Parathyroid adenoma (tissue), 2 donors: ENCODE data around the gene MAPK1.
A peak's percentile ranks its signal among the peaks of the same experiment; 100 is the strongest.
"Not testable (repeated sequence)": the region's sequence is repeated elsewhere in the genome, so short reads cannot be mapped to it uniquely, and the experiment has no call there.

Experiments used
- H2AFZ ChIP-seq: fragments of 300-600 bp; sonication (generic); one replicate; pipeline ENCODE4 v1.7.0; 2017; ENCODE audit warnings: antibody characterized with exemption, mild to moderate bottlenecking
- H3K27ac ChIP-seq: fragments of 300-600 bp; sonication (generic); one replicate; pipeline ENCODE4 v1.7.0; 2017
- H3K27me3 ChIP-seq: fragments of 300-600 bp; sonication (generic); one replicate; pipeline ENCODE4 v1.7.0; 2017; ENCODE audit warnings: low read length; ENCODE audit not compliant: control insufficient read depth, insufficient read depth
- H3K36me3 ChIP-seq: fragments of 300-600 bp; sonication (generic); one replicate; pipeline ENCODE4 v1.7.0; 2017; ENCODE audit warnings: low read length; ENCODE audit not compliant: control insufficient read depth, insufficient read depth
- H3K4me1 ChIP-seq: fragments of 300-600 bp; sonication (generic); one replicate; pipeline ENCODE4 v1.7.0; 2017; ENCODE audit warnings: control low read depth
- H3K4me2 ChIP-seq: fragments of 300-600 bp; sonication (generic); one replicate; pipeline ENCODE4 v1.7.0; 2017; ENCODE audit warnings: low read length
- H3K4me3 ChIP-seq: fragments of 300-600 bp; sonication (generic); one replicate; pipeline ENCODE4 v1.7.0; 2017; ENCODE audit warnings: low read depth, low read length
- H3K79me2 ChIP-seq: fragments of 300-600 bp; sonication (generic); one replicate; pipeline ENCODE4 v1.7.0; 2017; ENCODE audit warnings: control low read depth
- H3K9ac ChIP-seq: fragments of 300-600 bp; sonication (generic); one replicate; pipeline ENCODE4 v1.7.0; 2017; ENCODE audit warnings: mild to moderate bottlenecking
- H3K9me3 ChIP-seq: fragments of 300-600 bp; sonication (generic); one replicate; pipeline ENCODE4 v1.7.0; 2017; ENCODE audit warnings: low read length; ENCODE audit not compliant: control insufficient read depth
- TF ChIP-seq, protein P1 (sequence below): fragments of 300-600 bp; sonication (generic); IDR thresholded peaks from one replicate; pipeline ENCODE4 v1.7.0; 2017; ENCODE audit warnings: antibody characterized with exemption, mild to moderate bottlenecking
- donor health status: primary hyperparathyroidism.

The MAPK1 gene

DNA sequence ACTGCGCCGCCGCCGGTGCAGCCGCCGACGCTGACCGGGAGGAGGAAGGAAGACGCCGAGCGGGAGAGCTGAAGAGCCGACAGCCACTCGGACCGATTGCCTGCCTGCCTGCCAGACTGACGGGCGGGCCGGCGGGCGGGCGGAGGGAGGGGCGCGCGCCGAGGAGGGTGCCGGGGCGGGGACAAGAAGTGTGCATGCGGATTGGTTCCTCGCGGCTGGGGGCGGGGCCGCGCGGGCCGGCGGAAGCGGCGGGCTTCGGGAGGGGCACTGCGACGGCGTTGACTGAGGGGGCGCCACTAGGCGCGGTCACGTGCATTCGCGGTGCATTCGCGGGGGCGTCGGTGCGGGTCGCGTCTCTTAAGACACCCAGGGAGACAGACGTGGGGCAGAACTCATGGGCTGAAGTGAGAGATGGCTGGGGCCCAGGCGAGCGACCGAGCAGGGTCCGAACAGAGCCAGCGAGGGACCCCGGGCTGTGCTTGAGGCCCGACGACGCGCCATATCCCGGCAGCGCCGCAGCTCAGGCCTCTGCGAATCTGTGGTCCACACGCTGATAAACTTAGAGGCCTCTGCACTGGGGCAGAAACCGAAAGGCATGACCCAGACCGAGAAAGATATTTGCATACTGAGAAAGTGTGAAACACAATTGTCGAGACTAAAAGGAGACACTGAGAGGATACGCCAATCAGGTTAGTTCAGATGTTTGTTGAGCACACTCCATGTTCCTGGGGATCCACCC, at the start of gene MAPK1:
TSS of gene MAPK1 (minus strand) at position 118 of the 739 bp plus-strand sequence. CDS start 205 bp downstream, outside the sequence.
- Histone ChIP-seq H3K27me3 (no peaks in the 10 kb centered on the region), H3K4me1 (peaks cover 3% of the 10 kb centered on the region), H3K9me3 (no peaks in the 10 kb centered on the region), H3K4me2 (peak within 1 kb of the TSS; percentile 92), H2AFZ (peak within 1 kb of the TSS; percentile 93), H3K27ac (peak within 1 kb of the TSS; percentile 72), H3K4me3 (peak within 1 kb of the TSS; percentile 87), H3K9ac (peak within 1 kb of the TSS; percentile 14), H3K36me3 (no peaks in the 10 kb centered on the region), H3K79me2 (peaks cover 12% of the 10 kb centered on the region)
- TF ChIP-seq, protein P1, sequence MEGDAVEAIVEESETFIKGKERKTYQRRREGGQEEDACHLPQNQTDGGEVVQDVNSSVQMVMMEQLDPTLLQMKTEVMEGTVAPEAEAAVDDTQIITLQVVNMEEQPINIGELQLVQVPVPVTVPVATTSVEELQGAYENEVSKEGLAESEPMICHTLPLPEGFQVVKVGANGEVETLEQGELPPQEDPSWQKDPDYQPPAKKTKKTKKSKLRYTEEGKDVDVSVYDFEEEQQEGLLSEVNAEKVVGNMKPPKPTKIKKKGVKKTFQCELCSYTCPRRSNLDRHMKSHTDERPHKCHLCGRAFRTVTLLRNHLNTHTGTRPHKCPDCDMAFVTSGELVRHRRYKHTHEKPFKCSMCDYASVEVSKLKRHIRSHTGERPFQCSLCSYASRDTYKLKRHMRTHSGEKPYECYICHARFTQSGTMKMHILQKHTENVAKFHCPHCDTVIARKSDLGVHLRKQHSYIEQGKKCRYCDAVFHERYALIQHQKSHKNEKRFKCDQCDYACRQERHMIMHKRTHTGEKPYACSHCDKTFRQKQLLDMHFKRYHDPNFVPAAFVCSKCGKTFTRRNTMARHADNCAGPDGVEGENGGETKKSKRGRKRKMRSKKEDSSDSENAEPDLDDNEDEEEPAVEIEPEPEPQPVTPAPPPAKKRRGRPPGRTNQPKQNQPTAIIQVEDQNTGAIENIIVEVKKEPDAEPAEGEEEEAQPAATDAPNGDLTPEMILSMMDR = peak; percentile 31

DNA sequence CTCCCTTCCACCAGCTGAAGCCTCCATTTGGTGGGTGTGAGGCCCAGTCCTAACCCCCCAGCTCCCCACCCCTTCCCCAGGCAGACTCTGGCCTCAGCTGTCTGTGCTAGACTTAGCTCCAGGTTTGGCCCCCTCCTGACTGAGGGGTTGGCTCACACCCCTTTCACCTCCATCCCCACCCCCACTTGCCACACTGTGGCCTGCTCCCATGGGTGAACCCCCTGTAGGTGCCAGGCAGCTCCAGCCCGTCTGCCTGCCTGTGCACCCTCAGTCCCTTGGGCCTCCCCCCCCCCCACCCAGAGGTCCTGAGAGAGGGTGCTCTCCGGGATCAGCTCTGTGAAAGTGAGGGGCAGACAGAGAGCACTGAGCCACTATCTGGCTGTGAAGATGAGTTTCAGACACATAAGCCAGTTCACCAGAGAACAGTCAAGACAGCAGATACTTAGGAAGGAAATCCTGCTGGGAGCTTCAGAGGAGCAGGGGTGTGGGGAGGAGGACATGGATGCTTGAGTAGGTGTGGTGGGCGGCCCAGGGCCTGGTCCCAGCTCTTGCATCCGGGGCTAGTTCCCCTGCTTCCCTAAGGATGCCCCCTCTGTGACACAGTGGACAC, 49.0 kb upstream of the MAPK1 start:
- TF ChIP-seq, protein P1 = no peak
- no peaks in the 10 kb centered on the region for H3K27me3 ChIP-seq
- H3K4me3 ChIP-seq = no peak overlapping the region
- H3K79me2 ChIP-seq = no peaks in the 10 kb centered on the region
- H3K36me3 ChIP-seq = no peaks in the 10 kb centered on the region
- H2AFZ ChIP-seq = no peak overlapping the region
- no peak overlapping the region for H3K9ac ChIP-seq
- no peaks in the 10 kb centered on the region for H3K9me3 ChIP-seq
- H3K4me2 ChIP-seq = no peak overlapping the region
- no peaks in the 10 kb centered on the region for H3K4me1 ChIP-seq
- H3K27ac ChIP-seq = no peak overlapping the region

DNA sequence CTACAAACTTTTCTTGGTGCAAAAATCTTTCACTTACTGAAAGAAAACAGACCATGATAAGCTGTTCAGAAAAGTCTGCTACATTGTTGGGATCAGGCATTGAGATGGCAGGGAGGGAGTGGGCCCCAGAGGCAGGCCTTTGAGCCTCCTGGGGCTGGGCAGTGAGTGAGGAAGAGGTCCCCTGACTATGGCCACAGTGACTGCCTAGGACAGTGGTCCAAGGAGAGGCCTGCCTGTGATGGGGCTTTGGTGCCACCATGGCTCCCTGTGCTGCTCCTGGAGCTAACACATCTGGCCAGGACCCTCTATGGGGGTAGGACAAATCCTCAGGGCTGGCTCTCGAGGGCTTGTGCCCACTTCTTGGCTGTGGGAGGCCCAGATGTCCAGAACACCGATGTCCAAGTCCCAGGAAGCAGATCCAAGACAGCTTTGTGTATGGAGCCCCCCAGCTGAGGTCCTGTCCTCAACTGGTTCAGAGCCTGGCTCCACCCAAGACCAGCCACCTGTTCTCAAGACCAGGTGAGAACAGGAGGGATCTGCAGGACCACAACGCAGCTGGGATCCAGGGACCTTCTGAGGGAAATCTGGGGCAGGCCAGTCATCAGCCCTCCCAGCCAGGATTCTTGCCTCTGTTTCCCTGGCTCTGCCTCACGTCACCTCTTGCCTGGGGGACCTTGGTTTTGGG, 48.3 kb upstream of the MAPK1 start:
- H3K9me3 ChIP-seq = no peaks in the 10 kb centered on the region

DNA sequence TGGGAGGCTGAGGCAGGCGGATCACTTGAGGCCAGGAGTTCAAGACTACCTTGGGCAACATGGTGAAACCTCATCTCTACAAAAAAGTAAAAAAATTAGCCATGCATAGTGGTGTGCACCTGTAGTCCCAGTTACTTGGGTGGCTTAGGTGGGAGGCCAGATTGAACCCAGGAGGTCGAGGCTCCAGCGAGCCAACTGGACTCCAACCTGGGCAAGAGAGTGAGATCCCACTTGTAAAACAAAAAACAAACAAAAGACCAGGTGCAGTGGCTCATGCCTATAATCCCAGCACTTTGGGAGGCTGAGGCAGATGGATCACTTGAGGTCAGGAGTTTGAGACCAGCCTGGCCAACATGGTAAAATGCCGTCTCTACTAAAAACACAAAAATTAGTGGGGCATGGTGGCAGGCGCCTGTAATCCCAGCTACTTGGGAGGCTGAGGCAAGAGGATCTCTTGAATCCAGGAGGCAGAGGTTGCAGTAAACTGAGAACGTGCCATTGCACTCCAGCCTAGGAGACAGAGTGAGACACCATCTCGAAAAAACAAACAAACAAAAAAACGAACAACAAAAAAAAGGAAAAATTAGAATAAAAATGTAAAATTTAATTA, 46.7 kb upstream of the MAPK1 start:
- not testable (repeated sequence) for H3K27ac ChIP-seq, H3K9ac ChIP-seq, H2AFZ ChIP-seq, H3K9me3 ChIP-seq, H3K4me3 ChIP-seq, H3K79me2 ChIP-seq, H3K4me2 ChIP-seq, H3K4me1 ChIP-seq, H3K36me3 ChIP-seq, H3K27me3 ChIP-seq

More for the DNA sequence above, 48.3 kb upstream of the MAPK1 start:
- H2AFZ ChIP-seq = no peak overlapping the region
- no peak overlapping the region for H3K4me3 ChIP-seq
- no peaks in the 10 kb centered on the region for H3K4me1 ChIP-seq
- H3K79me2 ChIP-seq = no peaks in the 10 kb centered on the region
- H3K27ac ChIP-seq = no peak overlapping the region
- no peak overlapping the region for H3K9ac ChIP-seq
- TF ChIP-seq, protein P1 = no peak
- no peaks in the 10 kb centered on the region for H3K27me3 ChIP-seq
- H3K4me2 ChIP-seq = no peak overlapping the region
- no peaks in the 10 kb centered on the region for H3K36me3 ChIP-seq

DNA sequence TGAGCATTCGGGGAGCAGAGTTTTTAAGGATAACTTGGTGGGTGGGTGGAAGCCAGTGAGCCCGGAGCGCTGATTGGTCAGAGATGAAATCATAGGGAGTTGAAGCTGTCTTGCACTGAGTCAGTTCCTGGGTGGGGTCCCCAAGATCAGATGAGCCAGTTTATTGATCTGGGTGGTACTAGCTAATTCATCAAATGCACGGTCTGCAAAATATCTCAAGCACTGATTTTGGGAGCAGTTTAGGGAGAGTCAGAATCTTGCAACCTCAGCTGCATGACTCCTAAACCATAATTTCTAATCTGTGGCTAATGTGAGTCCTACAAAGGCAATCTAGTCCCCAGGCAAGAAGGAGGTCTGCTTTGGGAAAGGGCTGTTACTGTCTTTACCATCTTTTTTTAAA, 42.9 kb upstream of the MAPK1 start:
- not testable (repeated sequence) for H3K4me1 ChIP-seq, H3K9ac ChIP-seq, H3K27me3 ChIP-seq, H3K9me3 ChIP-seq, H3K79me2 ChIP-seq, H3K4me3 ChIP-seq, H2AFZ ChIP-seq, H3K27ac ChIP-seq, H3K36me3 ChIP-seq, H3K4me2 ChIP-seq
